ENCODE measurements around the gene PDZD4. TPM values are rescaled to one million over a fixed set of nuclear protein-coding genes. Genes with fewer than 3 reads are reported as not detected.
A peak's percentile ranks its signal among the peaks of the same experiment; 100 is the strongest.

Gene PDZD4
- total RNA-seq, 1 experiment from 2014 or later: 0.33 TPM

DNA sequence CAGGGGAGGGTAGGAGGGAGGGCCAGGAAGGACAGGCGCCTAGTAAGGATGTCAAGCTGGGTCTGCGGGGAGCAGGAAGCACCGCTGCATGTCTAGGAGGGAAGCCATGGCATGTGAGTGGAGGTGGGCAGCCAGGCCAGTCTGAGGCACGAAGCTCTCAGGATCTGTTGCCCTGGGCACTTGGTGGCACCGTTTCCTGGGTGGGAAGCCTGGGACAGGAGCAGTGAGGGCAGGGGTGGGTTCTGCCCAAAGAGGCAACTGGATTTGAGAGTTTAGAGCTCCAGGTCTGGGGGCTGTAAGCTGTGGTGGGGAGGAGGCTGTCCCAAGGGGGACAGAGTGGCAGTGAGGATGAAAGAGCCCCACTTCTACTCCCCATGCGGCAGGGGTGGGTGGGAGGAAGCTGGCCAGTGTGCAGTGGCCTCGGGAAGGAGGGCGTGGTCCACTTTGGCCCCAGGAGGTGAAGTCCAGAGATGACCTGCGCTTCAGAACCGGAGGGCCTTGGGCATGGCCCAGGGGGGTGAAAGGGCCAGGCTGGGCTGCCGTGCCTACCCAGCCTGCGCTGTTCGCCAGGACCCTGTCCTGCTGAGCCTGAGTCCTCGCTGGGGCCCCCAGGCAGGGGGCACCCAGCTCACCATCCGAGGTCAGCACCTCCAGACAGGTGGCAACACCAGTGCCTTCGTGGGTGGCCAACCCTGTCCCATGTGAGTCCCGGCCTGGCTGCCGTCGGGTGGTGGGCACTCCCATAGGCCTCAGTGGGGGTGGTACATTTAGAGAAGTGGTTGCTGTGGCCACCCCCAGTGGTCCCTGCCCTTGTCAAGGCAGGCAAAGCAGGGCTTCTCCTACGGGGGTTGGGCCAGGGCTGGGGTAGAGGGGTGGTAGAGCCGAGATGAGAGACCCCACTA is 57.8 kb downstream of the PDZD4 start:
- no peak for DNase-seq (ENCODE audit: low spot score)

DNA sequence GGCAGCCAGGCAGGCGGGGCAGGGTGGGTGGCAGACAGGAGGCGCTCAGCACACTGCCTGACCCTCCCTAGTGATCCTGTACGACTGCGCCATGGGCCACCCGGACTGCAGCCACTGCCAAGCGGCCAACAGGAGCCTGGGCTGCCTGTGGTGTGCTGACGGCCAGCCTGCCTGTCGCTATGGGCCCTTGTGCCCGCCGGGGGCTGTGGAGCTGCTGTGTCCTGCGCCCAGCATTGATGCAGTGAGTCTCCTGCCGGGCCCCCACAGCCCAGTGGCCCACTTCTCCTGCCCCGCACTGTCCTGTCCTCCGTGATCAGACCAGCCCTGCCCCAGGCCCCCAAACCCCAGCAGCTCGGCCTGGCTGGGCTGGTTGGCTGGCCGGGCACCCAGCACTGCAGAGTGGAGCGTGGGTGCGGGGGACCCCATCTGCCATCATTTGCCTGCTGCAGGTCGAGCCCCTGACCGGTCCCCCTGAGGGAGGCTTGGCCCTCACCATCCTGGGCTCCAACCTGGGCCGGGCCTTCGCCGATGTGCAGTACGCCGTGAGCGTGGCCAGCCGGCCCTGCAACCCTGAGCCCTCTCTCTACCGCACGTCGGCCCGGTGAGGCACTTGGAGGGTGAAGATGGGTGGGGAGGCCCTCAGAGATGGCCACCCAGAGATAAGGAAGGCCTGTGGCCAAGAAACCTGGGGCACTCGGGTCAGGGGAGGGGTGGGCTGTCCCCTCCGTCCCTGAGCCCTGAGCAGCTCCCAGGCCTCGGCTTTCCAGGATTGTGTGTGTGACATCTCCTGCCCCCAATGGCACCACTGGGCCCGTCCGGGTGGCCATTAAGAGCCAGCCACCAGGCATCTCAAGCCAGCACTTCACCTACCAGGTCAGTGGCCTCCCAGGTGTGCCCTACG is 58.7 kb downstream of the PDZD4 start:
- no peak for DNase-seq (ENCODE audit: low spot score)

DNA sequence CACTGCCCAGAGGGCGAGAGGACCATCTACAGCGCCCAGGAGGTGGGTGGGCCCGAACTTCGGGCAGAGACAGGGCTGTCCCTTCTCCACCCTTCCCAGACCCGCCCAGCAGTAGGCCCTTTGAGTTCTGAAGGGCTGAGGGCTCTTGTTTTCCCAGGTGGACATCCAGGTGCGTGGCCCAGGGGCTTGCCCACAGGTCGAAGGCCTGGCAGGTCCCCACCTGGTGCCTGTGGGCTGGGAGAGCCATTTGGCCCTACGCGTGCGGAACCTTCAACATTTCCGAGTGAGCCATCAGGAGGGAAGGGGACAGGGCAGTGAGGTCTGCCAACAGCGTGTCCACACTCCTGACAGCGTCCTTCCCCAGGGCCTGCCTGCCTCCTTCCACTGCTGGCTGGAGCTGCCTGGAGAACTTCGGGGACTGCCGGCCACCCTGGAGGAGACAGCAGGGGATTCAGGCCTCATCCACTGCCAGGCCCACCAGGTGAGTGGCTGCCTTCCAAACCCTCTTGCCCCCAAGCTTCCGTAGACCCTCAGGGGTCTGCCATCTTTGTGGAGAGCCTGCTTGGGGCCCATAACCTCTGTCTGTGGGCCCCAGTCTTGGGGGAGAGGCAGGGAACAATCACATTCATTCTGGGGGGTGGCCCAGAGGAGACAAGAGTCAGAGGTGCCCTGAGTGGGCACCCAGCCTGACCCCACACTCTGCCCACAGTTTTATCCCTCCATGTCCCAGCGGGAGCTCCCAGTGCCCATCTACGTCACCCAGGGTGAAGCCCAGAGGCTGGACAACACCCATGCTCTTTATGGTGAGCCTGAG is 59.5 kb downstream of the PDZD4 start:
- no peak for DNase-seq (ENCODE audit: low spot score)

DNA sequence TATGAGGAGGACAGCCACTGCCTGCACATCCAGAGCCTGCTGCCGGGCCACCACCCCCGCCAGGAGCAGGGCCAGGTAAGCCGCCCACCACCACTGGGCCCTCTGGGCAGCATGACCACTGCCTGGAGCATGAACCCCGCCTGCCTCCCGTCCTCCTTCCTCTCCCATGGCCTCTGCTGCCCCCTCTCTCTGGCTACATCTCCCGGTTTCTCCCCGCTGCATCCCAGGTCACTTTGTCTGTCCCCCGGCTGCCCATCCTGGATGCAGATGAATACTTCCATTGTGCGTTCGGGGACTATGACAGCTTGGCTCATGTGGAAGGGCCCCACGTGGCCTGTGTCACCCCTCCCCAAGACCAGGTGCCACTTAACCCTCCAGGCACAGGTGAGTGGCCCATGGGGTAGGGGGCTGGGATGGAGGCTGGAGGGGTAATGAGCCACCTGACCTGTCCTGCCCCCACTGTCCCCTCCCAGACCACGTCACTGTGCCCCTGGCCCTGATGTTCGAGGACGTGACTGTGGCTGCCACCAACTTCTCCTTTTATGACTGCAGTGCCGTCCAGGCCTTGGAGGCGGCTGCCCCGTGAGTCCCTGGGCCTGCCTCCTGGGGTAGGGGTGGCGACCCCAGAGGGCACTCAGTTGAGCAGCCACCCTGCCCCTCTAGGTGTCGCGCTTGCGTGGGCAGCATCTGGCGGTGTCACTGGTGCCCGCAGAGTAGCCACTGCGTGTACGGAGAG is 60.3 kb downstream of the PDZD4 start:
- DNase-seq (ENCODE audit: low spot score): no peak

DNA sequence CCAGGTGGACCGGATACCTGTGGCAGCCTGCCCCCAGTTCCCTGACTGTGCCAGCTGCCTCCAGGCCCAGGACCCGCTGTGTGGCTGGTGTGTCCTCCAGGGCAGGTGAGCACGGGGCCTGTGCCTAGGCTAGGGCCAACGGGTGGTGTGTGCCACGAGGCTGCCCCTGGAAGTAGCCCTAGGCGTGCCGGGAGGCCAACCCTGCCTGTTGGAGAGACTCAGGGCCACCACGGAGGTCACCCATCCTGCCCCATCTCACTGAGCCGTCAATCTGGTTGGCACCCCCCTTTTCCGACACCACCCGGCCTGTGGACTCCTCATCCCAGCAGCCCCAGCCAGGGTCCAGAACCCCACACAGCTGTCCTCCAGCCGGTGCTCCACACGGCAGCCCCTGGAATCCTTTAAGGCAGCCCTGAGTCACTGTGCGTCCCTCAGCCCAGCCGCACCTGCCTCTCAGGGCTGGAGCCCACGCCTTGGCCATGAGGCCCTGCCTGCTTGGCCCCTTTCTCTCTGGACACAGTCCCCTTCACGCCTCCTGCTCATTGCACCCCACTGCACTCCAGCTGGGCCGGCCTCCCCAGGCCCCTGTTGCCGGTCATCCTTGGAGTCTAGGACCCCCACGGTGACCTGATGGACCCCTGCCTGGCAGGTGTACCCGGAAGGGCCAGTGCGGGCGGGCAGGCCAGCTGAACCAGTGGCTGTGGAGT is 61.0 kb downstream of the PDZD4 start:
- DNase-seq (ENCODE audit: low spot score): no peak

DNA sequence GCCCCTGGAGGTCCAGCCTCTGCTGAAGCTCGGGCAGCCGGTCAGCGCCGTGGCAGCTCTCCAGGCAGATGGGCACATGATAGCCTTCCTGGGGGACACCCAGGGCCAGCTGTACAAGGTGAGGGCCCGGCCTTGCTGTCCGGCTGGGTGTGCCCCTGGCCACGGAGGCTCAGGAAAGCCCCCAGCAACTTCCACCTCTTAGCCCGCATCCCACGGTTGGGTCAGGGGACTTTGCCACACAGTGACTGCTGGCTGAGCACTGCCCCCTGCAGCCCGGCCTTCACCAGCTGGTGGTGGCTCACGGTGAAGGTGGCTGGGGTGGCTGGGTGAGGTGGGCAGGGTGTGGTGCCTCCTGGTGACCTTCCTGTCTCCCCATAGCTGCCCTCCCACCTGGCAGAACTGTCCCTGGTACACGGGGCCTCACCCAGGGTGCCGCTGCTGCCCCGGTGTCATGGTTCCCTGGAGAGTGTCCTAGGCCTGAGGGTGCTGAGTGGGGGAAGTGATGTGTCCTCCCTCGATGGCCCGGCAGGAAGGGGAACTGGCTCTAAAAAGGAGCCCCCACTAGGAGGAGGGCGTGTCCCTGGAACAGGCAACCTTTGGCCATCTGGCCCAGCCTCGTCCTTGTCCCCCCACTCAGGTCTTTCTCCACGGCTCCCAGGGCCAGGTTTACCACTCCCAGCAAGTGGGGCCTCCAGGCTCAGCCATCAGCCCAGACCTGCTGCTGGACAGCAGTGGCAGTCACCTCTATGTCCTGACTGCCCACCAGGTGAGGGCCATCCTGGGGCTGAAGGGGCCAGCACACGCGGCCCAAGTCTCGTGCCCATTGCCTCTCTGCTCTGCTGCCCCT is 61.8 kb downstream of the PDZD4 start:
- no peak for DNase-seq (ENCODE audit: low spot score)

DNA sequence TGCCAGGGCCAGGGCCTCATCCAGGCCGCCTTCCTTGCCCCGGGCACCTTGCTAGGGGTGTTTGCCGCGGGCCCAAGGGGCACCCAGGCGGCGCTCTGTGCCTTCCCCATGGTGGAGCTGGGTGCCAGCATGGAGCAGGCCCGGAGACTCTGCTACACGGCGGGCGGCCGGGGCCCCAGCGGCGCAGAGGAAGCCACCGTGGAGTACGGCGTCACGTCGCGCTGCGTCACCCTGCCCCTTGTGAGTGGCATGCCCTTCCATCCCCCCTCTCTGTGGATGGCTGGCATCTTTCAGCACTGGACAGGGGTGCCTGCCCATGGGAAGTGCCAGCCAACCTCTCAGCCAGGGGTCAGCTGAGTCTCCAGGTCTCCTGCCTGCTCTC is 62.7 kb downstream of the PDZD4 start:
- DNase-seq (ENCODE audit: low spot score): no peak

DNA sequence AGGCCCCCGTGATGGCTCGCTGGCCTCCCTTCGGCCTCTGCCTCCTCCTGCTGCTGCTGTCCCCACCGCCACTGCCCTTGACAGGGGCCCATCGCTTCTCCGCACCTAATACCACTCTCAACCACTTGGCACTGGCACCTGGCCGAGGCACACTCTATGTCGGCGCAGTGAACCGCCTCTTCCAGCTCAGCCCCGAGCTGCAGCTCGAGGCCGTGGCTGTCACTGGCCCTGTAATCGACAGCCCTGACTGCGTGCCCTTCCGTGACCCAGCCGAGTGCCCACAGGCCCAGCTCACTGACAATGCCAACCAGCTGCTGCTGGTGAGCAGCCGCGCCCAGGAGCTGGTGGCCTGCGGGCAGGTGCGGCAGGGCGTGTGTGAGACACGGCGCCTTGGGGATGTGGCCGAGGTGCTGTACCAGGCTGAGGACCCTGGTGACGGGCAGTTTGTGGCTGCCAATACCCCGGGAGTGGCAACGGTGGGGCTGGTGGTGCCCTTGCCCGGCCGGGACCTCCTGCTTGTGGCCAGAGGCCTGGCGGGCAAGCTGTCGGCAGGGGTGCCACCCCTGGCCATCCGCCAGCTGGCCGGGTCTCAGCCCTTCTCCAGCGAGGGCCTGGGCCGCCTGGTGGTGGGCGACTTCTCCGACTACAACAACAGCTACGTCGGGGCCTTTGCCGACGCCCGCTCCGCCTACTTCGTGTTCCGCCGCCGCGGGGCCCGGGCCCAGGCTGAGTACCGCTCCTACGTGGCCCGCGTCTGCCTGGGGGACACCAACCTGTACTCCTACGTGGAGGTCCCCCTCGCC is 63.3 kb downstream of the PDZD4 start:
- no peak for DNase-seq (ENCODE audit: low spot score)

DNA sequence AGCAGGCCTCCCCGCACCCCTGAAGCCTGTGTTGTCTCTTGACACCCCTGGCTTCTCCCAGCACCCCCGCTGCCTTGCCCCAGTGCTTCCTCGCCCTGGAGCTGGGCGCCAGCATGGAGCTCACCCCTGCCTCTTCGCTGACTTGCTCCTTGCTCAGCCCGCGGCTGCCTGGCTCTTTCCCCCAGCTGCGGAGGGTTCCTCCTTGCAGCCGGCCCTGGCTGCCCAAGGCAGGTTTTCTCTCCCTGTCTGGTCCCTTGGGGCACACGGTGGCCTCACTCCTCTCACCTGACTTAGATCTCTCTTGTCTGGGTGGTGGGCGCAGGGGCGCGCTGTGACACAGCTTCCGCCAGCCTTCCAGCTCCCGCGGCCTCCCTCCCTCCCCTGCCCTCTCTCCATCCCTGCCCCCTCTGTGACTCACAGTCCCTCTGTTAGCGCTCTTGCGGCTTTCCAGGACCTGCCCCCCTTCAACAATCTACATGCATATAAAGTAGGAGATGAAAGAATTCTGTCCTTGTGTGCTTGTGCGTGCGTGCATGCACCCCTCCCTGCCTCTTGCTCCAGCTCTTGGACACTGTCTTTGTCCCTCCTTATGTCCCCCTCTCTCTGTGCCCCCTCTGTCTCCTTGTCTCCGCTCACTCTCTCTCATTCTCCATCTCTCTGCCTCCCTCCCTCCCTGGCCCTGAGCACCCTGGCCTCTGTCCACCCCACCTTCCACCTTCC is 64.1 kb downstream of the PDZD4 start:
- peak; percentile 58 for DNase-seq (ENCODE audit: low spot score)

DNA sequence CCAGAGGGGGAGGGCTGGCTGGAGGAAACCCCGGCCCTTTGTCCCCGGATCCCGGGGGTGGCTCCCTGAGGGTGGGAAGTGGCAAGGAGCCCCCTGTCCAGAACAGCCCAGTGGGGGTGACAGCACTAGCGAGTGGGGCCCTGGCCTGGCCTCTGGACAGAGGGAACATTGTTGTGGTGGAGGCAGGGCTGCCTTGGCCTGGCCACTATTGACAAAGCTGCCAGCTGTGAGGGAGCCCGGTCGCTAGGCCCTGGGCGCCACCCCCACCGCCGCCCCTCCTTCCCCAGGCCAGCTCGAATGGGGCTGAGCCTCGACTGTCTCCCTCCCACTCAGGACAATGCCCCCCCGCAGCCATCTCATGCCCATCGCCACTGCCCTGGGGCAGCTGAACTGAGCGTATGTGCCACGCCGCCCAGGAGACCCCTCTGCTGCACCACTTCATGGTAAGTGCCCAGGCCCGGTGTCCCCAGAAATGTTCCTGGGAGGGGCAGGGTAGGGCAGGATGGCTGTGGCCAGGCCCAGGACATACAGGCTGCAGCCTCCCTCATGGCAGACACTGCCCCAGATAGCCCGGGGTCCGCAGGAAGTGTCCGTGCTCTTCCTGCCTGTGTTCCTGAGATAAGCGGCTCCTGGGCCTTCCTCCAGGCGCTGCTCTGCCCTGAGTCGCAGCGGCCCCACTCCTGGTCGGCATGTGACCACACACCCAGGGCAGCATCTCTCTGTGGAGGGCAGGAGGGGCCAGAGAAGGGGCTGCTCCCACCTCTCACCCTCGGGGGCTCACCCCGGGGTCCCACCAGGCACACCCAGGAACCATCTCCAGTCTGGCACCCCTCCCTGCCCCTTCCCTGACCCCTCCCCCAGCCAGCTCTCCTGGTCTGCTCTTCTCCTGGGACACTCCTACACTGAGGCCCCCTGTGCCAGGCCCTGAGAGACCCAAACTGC is 64.9 kb downstream of the PDZD4 start:
- peak; percentile 44 for DNase-seq (ENCODE audit: low spot score)

DNA sequence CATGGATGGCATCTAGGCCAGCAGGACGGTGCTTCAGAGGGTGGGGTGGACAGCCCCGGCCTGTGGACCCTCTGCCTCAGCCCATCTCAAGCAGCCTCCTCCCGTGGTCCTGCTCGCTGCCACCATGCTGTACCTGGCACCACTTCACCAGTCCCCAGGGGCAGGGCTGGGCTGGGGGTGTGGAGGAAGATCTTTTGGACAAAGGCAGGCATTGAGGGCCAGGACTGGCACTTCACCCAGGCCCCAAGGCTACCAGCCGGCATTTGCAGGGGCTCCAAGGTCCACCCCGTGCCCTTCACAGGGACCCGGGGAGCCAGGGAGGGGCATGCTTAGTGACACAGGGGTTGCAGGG is 65.6 kb downstream of the PDZD4 start:
- DNase-seq (ENCODE audit: low spot score): no peak

DNA sequence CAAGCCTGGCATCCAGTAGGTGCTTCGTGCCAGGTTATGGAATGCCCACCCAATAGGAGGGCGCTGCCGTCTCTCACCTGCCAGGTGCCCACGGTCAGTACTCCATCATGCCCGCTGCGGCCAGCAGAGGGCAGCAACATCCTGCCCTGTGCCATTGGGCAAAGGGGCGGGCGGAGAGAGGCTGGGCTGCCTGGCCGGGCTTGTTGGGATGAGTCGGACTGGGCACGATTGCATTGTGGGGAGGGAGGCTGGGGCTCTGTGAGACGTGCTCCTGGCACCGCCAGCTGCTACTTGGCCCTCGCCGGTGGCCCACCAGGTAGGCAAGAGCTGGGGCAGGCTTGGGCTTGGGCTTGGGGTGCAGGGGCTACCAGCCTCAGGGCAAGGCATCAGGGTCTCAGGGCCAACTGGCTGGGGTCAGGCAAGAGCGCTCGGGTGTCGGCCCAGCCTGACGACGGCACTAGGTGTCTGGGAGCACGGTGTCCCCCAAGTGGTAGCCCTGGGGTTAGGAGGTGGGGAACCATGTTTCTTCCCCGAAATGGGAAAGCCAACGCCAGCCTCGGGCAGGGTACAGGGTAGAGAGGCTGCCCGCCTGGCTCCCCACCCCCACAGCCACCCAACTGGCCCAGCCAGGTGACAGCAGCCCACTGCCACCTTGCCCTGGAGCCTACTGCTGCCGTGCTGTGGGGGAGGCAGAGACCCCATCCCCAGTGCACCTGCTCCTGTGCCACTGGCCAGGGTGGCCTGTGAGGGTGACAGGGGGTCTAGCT is 66.2 kb downstream of the PDZD4 start, which contains the start of gene PLXNB3:
Gene PLXNB3 (plus strand): TSS at position 261 of the 767 bp plus-strand sequence. CDS start 1,287 bp downstream, outside the sequence.
- peak; percentile 96 for DNase-seq (ENCODE audit: low spot score)

DNA sequence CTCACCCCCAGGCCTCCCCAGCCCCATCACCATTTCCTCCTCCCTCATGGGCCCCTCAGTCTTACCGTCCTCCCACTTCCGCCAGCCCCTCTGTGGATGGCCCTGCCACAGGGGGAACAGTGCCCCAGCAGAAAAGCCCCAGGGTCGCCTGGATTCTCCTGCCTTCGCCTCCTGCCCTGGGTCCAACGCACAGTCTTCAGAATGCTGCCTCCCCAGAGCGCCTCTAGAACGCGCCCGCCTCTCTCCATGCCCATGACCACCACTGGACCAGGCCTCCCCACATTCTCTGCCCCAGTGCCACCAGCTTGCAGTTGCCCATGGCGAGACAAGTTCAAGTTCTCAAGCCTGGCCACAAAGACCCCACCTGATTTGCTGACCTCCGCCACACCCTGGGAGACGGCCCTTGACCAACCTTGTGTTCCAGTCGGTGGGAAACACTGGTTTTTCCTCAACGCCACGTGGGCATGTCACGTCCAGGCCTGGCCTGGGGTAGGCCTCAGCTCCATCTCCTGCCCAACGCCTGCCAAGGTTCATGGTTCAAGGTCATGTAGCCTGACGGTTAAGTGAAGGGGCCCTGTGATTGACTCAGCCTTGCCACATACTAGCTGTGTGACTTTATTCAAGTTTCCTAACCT is 66.9 kb downstream of the PDZD4 start:
- DNase-seq (ENCODE audit: low spot score): no peak

DNA sequence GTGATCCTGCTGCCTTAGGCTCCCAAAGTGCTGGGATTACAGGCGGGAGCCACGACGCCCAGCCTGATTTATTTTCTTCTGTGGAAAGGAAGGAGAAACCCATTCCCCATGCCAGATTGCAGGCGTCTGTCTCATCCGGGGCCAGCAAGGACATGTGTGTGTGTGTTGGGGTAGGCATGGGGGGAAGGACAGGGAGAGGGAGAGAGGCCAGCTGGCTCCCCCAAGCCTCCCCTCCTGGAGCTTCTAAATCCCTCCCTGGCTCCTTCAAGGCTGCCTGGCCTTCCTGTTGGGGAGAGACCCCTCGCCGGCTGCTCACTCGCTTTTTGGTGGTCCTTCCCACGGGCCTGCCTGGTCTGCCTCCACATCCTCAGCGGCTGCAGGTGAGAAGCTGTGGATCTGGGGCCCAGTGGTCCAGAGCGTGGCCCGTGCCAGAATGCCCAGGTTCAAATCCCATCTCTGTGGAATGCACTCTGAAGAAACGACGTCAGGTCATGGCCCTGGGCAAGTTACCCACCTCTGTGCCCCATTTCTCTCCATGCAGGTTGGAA is 67.6 kb downstream of the PDZD4 start:
- no peak for DNase-seq (ENCODE audit: low spot score)

DNA sequence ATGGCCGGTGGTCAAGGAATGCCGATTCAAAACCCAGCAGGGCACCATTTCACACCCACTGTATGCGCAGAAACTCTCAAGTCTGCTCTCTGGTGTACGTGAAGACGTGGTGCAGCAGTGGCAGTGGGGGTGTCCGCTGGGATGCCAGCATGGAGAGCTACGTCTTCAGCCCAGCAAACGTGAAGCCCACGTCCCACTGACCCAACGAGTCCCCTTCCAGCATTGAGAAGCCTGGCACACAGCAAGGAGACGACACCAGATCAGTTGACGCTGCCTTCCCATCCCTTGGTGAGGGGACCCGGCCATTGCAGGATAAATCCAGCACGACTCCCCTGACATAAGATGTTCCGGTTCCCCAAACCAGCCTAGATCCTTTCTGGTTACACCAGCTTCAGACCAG is 68.5 kb downstream of the PDZD4 start:
- no peak for DNase-seq (ENCODE audit: low spot score)
